ENCODE results near the gene BFSP2. TPM values are rescaled to one million over a fixed set of nuclear protein-coding genes. Genes with fewer than 3 reads are reported as not detected.
A peak's percentile ranks its signal among the peaks of the same experiment; 100 is the strongest.

Gene BFSP2
- total RNA-seq, 1 donor from 2014 or later: not detected

GRCh38 chr3:133445108-133445507 is 45.3 kb downstream of the BFSP2 start:
- no peak for DNase-seq (ENCODE audit: low spot score)
- intact Hi-C loops (cut with DNase I): no loop called here
- ATAC-seq: no peak

GRCh38 chr3:133447750-133448477 is 48.1 kb downstream of the BFSP2 start:
- ATAC-seq: no peak
- intact Hi-C loops (cut with DNase I): no loop called here
- DNase-seq (ENCODE audit: low spot score): no peak

GRCh38 chr3:133448478-133449122 is 48.7 kb downstream of the BFSP2 start:
- DNase-seq (ENCODE audit: low spot score) (no peak), ATAC-seq (peak; percentile 27)
- intact Hi-C loops (cut with DNase I): no loop called here

DNA sequence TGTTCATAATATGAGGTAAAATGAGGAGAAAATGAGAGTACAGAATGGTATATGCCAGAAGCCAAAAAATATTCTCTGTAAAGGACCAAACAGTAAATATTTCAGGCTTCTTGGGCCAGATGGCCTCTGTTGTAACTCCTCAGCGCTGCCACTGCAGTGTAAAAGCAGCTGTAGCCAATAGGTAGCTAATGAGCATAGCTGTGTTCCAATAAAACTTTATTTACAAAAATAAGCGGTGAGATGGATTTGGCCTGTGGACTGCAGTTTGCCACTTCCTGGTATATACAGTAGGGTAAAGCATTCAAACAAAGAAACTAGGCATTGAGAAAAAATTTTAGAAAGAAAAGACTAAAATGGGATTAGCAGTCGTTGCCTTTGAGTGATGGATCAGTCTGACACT is 51.5 kb downstream of the BFSP2 start:
- intact Hi-C loops (cut with DNase I): no loop called here
- no peak for DNase-seq (ENCODE audit: low spot score)
- ATAC-seq: no peak

DNA sequence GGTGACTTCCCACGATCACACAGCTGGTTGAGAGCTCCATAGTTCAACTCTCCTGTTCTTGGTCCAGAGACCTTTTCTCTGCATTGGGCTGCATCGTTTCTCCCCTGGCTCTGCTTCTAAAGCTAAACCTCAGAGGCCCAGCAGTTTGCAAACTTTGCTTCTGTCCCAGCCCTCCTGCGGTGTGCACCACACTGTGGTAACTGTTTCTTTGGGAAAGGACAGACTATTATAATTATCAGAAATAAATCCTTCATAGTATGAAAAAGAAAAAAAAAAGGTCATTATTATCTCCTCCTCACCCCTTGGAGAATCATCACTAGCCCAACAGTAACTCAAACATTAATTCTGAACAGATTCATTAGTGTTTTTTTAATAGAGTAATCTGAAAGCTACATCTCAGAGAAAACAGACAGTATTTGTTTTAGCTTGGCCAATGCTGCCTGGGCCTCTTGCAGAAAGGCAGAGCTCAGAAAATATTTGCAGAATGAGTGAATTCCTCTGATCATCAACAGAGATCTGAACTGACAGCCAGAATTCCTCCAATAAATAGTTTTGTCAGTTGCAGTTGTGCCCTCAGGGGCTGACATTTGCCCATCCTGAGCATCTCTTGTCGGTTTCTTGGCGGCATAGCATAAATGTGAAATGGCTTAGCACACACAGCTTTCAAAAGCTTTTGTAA is 52.9 kb downstream of the BFSP2 start:
- ATAC-seq (peak; percentile 73), DNase-seq (ENCODE audit: low spot score) (no peak)
- intact Hi-C loops (cut with DNase I): no loop called here

DNA sequence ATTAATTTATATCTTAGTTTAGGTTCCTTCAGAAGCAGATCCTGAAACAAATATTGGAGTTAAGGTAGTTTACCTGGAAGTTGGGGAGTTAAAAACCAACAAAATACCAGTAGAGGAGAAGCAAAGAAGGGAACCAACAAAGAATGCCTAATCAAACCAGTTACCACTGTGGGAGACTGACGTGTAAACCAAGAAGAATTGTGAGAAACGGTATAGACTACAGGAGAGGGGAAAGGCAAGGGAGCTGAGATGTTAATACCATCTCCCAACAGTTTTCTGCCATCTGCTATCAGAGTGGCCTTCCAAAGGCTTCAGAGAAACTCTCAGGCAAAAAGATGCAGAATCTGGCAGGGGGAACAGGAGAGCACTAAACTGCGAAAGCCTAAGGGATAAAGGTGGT is 53.5 kb downstream of the BFSP2 start:
- intact Hi-C loops (cut with DNase I): no loop called here
- DNase-seq (ENCODE audit: low spot score) (no peak), ATAC-seq (no peak)

- ATAC-seq (no peak), DNase-seq (ENCODE audit: low spot score) (no peak)
- intact Hi-C loops (cut with DNase I): no loop called here
These were observed 55.4 kb downstream of the BFSP2 start for GRCh38 chr3:133455281-133455680.

DNA sequence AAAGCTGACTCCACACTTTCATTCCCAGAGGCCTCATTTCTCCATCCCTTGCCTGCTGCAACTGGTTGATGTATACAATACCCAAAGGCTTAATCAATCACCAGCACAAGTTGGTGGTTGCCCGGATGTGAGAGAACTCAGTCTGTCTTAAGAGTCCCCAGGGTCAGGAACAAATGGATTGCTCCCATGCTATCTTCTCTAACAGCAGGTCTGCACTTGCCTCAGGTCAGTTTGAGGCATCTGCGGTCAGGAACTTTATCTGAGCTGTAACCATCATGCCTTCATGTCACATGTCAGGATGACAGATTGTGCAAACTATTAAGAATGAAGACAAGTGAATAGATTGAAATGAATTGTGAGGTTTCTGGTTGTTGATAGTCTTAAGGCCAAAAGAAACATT is 56.1 kb downstream of the BFSP2 start:
- no peak for ATAC-seq
- DNase-seq (ENCODE audit: low spot score): no peak
- intact Hi-C loops (cut with DNase I): no loop called here

DNA sequence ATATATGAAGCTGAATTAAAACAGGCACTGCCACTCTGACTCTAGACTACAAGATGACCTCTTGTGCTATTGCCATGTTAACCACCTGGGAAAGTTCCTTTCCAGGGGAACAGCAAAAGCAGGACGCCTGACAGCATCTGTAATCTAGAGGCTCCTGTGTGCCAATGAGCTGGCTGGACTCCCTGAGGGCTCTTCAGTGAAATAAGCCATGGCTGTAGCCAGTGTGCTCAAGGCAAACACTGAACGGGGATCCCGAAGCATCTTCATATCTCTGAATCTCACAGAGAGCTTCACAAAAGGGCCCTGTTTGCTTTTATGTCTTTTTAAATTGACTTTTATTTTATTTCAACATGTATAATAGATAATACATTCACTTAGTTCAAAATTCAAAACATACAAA is 57.2 kb downstream of the BFSP2 start:
- ATAC-seq (no peak), DNase-seq (ENCODE audit: low spot score) (no peak)
- intact Hi-C loops (cut with DNase I): no loop called here

GRCh38 chr3:133457465-133458067 is 57.7 kb downstream of the BFSP2 start:
- intact Hi-C loops (cut with DNase I): no loop called here
- DNase-seq (ENCODE audit: low spot score) (no peak), ATAC-seq (no peak)

DNA sequence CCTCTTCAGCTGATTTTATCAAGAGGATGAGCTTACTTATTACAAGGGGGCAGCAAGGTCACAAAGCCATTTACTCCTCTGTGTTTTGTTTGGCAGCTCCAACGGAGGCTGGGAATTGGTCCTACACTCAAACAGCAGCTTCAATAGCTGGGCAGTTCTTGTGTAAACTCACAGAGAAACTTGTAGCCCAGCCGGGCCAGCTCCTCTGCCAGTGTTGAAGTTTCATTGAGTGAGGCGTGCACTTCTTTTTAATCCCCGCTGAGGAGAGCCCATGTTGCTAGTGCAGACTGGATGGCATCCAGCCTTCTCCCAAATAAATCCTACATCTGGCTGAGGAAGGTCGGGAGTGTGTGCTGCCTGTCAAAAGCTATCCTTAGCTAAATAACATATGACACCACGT is 59.5 kb downstream of the BFSP2 start:
- DNase-seq (ENCODE audit: low spot score) (peak; percentile 60), ATAC-seq (peak; percentile 88)
- intact Hi-C loops (cut with DNase I): no loop called here

DNA sequence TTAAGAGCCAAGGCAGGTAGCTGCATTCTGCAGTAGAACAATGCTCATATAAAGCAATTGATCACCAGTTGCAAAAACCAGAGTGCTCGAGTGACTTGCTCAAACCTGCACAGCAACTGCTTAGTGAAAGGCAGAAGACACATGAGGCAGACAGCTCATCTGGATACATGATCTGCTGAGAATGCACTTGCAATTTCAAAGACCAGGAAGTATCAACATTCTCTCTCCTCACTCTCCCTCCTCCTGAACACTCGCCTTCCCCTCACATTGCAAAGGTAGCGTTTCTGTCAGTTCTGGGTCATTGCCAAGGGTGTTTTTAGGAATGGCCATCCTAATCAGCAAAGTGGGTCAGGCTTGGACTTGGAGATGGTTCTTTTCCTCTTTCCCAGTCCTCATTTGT is 61.0 kb downstream of the BFSP2 start:
- intact Hi-C loops (cut with DNase I): no loop called here
- ATAC-seq (no peak), DNase-seq (ENCODE audit: low spot score) (no peak)

GRCh38 chr3:133461291-133461690 is 61.4 kb downstream of the BFSP2 start:
- intact Hi-C loops (cut with DNase I): no loop called here
- DNase-seq (ENCODE audit: low spot score) (no peak), ATAC-seq (no peak)

DNA sequence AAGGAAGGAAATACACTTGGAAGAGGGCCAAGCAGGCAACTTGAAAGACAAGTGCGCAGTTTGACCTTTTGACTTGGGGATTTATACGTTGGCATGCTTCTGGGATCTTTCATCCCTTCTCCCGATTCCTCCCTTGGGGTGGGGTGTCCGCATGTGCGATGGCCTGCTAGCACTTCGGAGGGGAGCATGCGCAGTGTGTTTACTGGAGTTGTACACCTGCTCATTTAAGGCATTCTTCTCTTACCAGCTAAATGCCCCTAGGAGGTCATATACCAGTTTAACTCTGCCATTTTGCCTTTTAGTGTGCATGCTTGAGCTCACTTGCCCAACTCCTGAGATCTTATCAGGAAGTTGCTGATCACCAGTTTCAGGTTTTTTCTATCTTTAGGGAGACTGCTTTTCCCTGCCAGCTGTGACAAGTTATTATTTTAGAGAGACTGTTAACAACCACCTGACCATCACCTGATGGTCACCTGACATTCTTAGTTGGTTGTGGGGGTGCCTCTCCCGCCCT is 63.5 kb downstream of the BFSP2 start:
- no peak for DNase-seq (ENCODE audit: low spot score)
- intact Hi-C loops (cut with DNase I): no loop called here
- no peak for ATAC-seq

DNA sequence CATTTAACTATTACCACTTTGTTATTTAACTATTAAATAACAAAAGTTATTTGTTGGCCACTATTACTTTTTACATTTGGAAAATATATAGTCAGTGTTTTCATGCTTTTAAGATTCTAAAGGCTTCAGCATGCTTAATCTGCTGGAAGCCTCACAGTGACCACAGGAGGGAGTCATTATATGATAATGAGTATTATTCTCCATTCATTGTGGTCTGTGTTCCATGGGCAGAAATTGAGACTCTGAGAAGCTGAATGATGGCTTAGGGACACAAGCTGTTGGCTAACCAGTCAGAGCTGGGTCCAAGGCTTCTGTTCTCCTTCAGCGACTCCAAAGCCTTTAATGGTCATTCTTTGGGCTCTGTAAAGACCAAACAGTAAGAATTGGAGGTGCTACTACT is 64.7 kb downstream of the BFSP2 start:
- intact Hi-C loops (cut with DNase I): no loop called here
- ATAC-seq (no peak), DNase-seq (ENCODE audit: low spot score) (no peak)

DNA sequence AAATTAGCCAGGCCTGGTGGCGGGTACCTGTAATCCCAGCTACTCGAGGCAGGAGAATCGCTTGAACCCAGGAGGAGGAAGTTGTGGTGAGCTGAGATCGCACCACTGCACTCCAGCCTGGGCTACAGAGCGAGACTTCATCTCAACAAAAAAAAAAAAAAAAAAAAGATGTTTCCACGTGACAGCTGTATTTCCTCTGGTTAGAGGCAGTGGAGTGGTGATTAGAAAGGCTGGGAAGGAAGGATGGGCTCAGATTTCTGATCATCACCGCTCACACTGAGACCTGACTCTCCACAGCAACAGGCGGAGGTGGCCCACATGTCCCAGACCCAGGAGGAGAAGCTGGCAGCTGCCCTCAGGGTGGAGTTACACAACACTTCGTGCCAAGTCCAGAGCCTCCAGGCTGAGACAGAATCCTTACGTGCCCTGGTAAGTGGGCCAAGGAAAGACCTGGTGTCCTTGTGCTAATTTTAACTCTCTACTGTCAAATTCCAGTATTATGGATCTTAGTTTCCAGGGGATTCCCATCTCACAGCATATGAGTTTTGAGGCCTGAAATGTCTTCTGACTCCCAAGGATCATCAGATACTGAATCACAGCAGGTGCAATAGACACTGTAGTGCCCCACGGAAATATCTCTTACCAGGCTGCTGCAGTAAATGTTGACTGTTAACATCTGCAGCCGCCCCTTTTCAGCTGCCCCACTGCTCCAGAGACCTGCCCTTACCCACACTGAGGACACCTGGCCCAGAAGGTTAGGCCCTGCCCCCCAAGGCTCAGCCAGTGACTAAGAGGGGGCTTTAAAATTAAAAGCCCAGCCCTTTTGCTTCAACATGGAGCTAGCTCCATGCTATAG is 66.9 kb downstream of the BFSP2 start:
- DNase-seq (ENCODE audit: low spot score): no peak
- intact Hi-C loops (cut with DNase I): no loop called here
- ATAC-seq: no peak

GRCh38 chr3:133467780-133468179 is 67.9 kb downstream of the BFSP2 start:
- intact Hi-C loops (cut with DNase I): no loop called here
- DNase-seq (ENCODE audit: low spot score) (no peak), ATAC-seq (no peak)

- ATAC-seq (peak; percentile 8), DNase-seq (ENCODE audit: low spot score) (no peak)
- intact Hi-C loops (cut with DNase I): no loop called here
These were observed 68.4 kb downstream of the BFSP2 start for GRCh38 chr3:133468251-133468721.
